GM12874 (cell line): ENCODE measurements around the gene AKNAD1.

Experiments used
- CTCF ChIP-seq: IDR thresholded peaks from 2 replicates; pipeline ENCODE4 v1.5.1; 2011; ENCODE audit warnings: low read depth, mild to moderate bottlenecking, control low read depth, low read length, moderate library complexity; ENCODE audit not compliant: insufficient read depth

AKNAD1 gene

GRCh38 chr1:108889706-108890384 lies 33.0 kb upstream of the AKNAD1 start:
- no peak for TF ChIP-seq CTCF

DNA sequence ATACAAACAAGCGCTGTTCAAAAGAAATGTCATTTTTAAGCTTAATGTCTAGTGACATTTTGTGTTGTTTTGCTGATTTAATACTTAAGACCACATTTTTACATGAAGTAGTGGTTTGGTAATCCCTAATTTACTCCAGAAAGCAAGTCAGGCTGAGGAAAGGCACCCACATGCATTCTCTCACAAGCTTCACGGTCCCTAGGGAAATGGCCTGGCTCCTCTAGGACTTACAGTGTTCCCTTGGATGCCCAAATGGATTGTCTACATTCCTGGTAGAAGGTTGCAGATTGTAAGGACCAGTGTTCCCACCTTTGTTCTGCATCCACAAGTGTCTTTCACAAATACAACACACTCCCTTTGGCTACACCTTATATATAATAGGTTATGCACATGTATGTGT lies 29.4 kb upstream of the AKNAD1 start:
- TF ChIP-seq CTCF = no peak

GRCh38 chr1:108884968-108885367 lies 28.1 kb upstream of the AKNAD1 start:
- no peak for TF ChIP-seq CTCF

- TF ChIP-seq CTCF = no peak
Observed at GRCh38 chr1:108882837-108883236, 25.9 kb upstream of the AKNAD1 start.

DNA sequence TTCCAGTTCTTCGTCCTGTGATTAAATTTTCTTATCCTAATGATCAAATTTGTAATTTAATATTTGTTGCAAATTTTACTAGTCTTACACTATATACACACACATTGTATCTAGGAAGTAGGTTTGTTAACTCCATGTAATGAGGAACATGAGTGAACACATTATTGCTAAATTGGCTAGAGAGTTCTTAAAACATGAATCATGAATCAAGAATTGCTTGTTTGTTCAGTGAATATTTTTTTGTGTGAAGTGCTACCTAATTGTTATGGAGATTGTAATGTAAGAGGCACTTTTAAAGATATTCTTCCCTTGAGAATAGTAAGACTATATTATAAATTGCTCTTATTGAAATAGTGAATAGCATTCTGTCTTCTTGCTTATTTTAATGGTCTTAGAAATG lies 24.5 kb upstream of the AKNAD1 start:
- no peak for TF ChIP-seq CTCF

DNA sequence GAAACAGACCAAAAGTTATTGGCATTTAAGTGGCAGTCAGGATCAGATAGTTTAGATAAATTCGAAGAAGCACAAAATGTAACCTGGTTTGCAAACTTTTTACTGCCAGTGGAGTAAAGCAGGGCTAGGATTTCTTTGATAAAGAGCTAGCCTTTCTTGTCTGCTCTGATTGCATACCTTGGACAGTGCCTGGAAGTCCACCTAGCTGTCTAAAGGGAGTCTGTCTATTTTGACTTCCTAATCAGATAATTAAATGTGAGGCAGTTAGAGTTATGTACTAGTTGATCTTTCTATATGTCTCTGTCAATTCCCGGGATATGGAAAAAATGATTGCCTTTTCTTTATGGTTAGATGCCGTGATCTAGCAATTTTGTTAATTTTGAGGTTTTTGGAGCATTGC lies 24.0 kb upstream of the AKNAD1 start:
- no peak for TF ChIP-seq CTCF

DNA sequence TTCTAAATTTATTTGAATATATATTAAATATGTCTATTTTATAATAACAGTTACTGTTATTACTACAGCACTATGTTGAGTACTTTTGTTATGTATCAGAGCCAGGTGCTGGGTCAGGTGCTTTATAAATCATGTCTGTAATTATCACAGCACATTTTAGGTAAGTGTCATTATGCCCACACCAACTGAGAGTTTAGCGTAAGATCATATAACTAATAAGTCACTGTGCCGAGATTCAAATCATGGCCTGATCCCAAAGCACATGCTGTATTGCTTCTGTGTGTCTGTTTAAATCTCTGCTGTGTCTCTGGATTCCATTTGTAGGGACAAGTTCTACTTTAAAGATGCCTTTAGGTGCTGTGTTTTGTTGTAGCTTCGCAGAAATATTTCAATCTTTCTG lies 21.8 kb upstream of the AKNAD1 start:
- TF ChIP-seq CTCF = no peak
